NCI-H1092 treated with DMSO at 0.1 percent for 48 hours (cell line): ENCODE data around the gene C17orf107.
A peak's percentile ranks its signal among the peaks of the same experiment; 100 is the strongest.

Experiments used
- DNase-seq: peaks from one replicate; lab custom pipeline; 2025; lab: John Stamatoyannopoulos, UW

Gene C17orf107

DNA sequence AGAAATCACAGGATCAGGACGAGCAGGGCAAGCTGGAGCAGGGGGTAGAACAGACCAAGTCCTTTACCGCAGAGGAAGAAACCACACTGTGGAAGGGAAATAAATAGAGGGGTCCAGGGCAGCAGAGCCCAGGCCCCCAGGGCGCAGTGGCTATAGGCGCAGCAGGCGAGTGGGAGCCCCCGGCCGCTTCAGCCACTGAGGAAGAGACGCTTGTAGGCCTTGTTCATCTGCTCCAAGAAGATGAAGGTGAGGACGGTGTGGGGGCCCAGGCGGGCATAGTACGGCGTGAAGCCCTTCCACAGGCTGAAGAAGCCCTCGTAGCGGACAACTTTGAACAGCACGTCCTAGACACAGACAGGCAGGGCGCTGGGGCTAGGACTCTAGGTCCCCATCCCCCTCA, 38.2 kb downstream of the C17orf107 start:
- DNase-seq: no peak

DNA sequence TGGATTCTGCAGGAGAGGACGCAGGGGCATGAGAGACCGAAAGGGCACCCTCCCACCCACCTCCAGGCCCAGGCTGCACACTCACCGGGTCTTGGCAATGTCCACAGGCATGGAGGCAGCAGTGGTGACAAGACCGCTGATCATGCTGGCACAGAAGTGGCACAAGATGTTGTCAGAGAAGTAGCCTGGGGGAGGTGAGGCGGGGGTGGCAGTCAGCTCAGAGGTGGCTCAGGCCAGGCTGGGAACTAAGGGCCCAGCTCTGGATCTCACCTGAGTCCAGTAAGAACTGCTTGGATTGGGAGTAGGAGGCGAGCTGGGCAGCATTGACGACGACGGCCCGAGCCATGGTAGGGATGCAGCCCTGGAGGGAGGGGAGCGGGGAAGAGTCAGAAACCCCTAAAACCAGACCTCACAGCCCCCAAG, 38.7 kb downstream of the C17orf107 start:
- no peak for DNase-seq

DNA sequence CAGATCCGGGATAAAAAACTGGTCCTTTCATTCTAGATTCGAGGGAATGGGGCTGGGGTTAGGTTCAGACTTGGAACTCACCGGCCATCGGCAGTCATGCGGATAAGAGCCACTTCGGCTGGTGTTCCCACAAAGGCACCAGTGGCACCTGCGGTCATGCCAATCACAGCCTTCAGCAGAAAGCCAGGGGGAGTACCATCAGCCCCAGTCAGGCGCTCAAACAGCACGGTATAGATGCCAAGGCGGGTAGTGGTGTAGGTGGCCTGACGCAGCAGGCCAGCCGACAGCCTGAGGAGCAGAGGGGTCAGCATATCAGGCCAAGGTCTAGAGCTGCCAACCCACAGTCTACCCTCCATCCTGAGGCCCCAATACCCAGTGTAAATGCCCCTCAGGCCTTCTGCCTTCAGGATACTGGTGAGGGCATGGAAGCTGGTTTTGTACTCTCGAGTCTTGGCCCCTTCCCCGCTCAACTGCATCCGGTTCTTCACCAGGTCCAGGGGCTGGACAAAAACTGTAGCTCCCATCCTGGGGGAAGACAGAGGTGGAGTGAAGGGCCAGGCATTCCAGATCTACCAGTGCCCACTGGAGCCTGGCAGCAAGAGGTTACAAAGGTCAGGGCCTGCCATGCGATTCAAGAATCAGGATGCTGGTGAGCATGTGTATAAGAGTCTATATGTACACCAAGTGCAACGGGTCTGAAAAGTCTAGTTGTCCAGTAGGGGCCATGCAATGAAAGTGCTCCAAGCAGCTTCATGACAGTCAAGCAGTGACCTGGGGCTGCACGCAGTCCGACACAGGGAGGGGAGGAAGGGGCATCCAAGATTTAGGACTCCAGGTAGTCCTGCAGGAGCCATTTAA, 39.6 kb downstream of the C17orf107 start:
- DNase-seq: no peak

DNA sequence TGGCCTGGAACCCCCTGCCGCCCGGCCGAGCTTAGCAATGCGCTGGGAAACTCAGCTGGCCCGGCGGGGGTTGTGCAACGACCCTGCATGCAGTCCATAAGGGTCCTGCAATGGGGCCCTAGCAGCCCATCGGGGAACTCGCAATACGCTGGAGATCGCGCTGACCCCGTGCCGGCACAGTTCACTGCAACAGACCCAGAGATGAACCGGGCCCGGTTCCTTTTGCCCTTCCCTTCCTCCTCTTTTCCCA, 40.1 kb downstream of the C17orf107 start:
- DNase-seq: no peak

DNA sequence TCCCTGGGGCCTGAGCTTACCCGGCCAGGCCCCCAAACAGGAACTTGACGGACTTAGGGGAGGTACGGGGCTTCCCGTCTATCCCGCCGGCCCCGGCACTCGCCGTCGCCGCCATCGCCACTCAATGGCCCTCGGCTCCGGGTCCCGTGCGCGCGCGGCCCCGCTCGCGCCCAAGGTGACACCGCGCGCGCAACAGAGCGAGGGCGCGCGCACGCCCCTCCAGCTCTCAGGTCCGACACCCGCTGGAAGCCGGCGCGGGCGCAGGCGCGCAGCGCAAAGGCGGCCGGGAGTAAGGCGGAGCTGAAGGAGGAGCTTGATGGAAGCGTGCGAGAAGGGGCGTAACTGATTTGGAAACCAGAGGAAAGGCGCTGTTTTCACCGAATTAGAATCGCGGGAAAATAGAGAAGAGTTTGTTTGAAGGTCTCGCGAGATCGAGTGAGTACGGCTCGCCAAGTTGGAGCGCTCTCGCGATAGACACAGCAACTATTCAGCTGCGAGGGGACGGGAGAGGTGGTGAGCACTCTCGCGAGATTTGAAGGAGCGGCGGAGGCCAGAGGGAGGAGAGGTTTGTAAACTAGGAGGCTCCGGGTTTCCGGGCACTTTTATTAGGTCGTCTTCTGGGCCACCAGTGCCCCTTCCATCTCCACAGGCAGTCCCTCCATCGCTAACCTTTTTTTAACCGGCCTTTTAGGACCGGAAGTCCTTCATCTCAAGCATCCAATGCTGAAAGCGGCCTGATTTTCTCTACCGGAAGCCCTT, 40.6 kb downstream of the C17orf107 start, which contains the start of the genes RNF167 and SLC25A11:
RNF167 (plus strand) TSS at position 473 of the 759 bp plus-strand sequence. CDS start 642 bp downstream, outside the sequence.
SLC25A11 (minus strand) TSS at position 251 of the 759 bp plus-strand sequence; CDS start at position 115, 136 bp downstream.
- peak; percentile 98 for DNase-seq

DNA sequence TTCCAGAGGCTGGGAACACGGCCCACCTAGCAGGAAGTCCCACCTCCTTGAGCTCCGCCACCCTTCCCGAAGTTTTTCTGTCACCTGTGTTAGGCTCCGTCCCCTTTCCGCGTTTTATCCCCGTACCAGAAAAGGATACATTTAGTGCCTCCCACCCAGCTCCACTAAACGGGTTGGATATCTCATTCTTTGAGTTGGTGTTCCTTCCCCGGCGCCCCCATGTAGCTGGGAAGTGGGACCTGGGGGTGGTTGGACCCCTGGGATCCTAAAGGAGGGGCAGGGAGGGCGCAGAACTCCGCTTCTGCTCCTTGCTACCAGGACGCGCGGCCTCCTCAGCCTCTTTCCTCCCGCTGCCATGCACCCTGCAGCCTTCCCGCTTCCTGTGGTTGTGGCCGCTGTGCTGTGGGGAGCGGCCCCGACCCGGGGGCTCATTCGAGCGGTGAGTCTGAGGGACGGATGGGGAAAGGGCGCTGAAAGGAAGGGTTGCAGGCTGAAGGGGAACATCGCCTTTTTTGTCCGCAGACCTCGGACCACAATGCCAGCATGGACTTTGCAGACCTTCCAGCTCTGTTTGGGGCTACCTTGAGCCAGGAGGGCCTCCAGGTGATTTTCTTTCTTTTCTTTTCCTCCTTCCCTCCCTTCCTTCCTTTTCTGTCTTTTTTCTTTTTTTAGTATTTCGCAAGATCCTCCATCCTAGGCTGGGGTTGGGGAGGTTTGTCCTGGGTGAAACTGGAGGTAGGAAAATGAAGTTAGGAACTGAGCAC, 41.4 kb downstream of the C17orf107 start:
- no peak for DNase-seq

DNA sequence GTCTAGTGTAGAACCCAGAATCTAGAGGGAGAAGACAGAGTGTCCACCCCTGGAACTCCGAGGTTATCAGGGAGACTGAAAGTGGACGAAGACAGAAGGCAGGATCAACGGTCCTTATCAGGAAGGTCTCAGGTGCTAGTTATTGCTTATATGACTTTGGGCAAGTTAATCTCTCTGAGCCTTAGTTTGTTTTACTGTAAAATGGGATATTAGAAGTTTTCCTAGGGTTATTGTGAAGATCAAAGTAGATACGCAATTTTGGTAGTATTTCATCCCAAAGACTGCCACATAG, 41.9 kb downstream of the C17orf107 start:
- DNase-seq: no peak

DNA sequence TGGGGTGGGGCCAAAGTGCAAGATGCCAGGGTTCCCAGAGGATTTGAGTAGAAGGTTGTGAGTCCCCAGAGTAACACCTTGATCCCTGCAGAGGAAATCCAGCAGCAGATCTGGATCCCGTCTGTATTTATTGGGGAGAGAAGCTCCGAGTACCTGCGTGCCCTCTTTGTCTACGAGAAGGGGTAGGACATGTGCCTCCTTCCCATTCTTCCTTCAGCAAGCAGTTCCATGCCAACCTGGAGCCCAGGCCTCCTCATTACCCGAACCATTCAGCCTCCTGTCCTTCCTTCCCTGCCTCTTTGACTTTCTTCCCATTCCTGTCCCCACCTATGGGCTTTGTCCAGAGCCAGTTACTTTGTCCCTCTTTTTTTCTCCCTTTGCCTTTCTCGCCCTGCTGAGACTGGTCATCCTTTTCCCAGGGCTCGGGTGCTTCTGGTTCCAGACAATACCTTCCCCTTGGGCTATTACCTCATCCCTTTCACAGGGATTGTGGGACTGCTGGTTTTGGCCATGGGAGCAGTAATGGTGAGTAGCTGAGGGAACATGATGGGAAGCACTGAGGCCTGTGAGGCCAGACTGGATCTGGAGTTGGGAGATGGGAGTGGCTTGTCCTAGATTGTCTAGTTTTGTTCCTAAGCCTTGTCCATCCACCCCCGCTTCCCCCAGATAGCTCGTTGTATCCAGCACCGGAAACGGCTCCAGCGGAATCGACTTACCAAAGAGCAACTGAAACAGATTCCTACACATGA, 43.6 kb downstream of the C17orf107 start:
- DNase-seq: no peak

DNA sequence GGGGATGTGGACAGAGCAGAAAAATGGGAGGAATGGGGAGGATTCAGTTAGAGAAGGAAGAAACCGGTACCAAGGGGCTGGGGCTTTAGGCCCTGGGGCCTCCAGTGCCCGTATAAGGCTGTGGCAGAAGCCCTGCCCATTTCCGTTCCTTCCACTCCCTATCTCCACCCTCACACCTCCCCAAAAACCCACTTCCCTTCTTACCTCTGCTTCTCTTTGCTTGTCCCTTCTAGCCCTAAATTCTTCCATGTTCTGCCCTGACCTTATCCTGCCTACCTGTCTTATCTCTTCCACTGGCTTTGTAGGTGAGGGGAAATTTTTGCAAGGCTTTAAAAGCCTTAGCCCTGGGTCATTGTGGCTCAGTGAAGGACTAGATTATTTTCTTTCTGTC, 44.8 kb downstream of the C17orf107 start:
- no peak for DNase-seq

DNA sequence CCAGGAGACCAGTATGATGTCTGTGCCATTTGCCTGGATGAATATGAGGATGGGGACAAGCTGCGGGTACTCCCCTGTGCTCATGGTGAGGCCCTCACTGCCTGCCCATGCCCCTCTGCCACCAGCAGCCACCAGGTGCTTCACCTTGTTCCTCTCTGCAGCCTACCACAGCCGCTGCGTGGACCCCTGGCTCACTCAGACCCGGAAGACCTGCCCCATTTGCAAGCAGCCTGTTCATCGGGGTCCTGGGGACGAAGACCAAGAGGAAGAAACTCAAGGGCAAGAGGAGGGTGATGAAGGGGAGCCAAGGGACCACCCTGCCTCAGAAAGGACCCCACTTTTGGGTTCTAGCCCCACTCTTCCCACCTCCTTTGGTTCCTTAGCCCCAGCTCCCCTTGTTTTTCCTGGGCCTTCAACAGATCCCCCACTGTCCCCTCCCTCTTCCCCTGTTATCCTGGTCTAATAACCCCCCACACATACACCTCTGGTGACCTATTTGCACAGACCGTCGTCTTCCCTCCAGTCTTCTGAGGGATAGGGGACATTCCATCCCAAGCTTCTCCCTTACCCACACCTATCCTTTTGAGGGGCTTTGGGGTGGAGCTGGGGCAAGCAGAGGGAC, 45.3 kb downstream of the C17orf107 start:
- DNase-seq: no peak

DNA sequence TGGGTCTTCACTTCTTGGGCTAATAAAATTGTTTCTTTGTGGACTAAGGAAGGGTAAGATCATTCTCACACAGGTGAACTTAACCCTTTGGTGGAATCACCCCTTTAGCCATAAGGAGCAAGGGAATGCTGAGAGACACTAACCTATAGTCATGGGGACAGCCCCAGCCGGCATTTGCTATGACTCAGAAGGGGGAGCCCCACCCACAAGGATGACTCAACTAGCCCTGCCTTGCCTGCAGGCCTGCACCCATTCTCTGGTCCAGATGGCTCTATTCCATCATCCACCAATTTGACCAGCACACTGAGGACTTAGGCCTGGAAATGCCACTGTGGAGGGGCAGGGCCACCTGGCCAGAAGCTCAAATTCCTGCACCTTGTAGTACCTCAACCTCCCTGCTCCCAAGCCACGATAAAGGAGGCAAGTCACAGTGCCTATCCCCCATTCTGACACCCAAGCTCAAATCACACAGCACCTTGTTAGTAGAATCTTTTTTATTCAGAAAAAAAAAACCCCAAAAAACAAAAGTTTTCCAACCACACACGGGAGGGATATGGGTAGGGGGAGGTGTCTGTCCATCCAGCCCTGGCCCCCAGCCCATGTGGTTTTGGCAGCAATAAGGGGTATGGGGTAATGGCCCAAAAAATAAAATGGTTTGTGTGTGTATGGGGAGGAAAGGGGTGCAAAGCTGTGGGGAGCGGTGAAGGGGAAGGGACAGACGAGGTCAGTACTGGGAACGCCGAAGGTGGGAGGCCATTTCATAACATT, 46.0 kb downstream of the C17orf107 start:
- DNase-seq: no peak

DNA sequence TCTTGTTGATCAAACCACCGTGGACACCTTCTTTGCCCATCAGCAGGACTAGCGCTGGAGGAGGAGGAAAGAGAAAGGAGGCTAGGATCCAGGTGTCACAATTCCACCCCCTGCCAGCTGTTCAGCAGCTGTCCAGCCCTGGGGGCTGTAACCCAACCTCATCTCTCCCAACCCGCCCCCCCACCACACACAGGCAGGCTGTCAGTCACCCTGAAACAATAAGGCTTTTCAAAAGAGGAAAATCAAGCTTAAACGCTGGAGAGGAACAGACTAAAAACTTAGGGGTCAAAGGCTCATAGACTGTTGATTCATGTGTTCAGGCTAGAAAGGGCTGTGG, 46.6 kb downstream of the C17orf107 start:
- no peak for DNase-seq

DNA sequence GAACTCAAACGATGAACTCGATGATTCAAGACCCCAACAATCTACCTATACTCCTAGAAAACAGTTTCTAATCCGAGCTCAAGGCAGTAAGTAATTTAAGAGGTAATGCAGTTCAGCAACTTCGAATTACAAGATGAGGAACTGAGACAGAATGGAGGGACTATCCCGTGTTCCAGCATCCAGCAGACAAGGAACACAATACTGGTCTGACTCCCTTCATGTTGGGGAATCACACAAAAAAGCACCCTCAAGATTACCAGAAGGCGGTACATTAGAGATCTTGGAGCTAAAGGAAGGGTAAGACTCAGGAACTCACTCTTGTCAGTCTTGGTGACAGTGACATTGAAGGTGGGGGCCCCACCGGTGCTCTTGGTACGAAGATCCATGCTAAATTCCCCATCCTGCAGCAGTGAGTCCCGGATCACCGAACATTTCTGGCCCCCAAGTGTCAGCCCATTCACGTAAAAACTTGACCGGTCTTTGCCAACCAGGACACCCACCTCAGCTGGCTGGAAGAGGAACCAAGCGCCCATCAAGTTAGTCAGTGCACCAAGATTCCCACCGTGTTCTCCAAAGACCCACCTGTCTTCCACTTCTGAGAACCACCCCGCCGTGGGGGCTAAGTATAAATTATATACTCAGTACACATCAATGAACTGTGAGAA, 47.1 kb downstream of the C17orf107 start:
- DNase-seq: no peak

DNA sequence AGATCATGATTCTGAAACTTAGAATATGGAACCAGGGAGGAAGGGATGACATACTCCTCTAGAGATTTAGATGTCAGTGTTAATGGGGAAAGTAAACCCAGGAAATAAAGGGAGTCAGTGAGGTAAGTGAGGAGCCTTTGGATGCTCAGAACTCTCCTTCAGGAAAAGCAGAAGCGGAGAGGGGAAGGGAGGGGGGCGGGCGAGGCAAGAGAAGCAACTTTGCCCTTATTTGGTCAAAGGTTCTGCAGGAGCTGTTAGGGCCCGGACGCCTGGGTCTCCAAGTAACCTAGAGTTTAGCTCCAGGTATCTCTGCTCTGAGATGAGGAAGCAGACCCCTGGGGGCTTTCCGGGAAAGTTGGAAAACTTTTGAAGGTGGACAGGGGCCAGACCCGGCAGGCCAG, 47.7 kb downstream of the C17orf107 start:
- DNase-seq: no peak

DNA sequence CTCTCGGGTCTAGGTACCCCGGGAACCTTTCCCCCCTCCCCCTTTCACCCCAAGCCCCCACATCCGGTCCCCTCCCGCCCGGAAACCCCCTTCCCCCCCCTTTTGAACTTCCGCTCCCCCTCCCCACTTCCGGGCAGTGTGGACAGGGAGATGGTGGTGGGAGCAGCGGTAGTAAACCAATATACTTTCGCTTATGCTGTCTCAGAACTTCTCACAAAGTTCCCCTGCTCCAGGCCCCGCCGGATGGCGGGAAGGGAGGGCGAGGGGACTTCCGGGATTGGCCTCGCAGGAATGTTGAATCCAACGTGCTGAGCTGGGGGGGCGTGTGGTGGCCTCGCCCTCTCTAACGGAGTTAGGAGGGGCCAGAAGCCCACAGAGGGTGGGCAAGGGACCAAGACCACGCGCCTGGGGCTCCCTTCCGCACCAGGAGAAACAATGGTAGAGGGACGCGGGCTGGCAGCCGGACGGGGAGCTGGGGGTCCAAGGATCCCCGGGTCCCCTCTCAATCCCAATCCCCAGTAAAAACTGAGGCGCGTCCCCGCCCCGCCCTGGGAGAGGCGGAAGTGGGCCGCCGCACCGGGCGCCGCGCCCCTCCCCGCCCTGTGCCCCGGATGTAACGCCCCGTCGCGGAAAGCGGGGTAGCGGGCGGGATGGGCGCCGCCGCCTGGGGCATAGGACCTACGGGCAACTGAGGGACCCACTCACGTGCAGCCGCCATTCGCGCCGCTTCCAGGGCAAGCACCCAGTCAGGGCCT, 48.3 kb downstream of the C17orf107 start:
- DNase-seq: peak; percentile 12

DNA sequence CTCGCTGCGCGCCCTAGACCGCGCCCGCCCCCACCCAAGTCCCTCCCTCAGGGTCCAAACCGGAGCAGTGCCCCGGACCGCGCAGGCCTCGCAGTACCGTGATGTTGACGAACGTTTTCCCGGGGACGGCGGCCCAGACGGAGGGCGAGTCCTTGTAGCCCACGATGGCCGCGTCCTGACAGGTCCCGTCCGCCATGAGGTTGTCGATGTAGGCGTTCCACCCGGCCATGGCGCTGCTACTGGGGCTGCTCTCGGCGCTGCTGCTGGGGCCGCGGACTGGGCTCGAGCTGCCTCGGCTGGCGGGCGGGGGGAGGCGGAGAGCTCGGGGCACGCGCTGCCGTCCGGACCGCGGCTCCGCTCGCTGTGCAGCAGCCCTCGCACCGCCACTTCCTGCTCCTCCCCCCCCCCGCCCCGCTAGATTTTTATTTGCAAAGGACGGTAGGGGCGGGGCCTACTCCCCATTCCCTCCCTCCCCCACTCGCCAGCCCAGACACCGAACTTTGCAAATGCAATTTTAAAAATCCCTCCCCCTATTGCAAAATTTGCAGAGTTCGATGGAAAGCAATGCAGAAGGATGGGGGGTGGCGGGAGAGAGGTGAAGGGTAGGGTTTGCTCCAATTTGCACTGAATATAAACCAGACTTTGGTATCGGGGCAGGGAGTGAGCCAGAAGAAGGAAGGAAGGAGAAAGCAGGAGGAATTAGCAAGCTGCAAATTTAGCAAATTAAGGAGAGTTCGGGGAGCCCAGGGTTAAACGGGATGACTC, 49.0 kb downstream of the C17orf107 start, which contains the start of gene PFN1:
PFN1 (minus strand) TSS at position 365 of the 765 bp plus-strand sequence; CDS start at position 229, 136 bp downstream.
- peak; percentile 68 for DNase-seq

DNA sequence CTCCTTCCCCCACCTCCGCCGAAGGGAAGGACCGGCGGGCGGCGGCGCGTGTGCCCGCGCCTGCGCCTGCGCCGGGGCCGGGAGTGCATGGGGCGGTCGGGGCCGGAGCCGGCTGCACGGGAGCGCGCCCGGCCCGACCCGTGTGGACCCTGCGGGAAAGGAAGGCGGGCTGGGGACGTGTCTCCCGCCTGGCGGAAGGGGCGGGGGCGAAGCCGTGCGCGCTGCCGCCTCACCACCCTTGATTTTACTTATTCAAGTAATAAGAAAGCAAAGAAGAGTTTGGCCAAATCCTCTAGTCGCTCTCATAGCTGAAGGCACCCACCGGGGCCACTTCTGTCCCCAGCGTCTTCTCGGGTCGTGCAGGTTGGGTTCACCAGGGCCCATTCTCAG, 49.6 kb downstream of the C17orf107 start:
- peak; percentile 68 for DNase-seq

DNA sequence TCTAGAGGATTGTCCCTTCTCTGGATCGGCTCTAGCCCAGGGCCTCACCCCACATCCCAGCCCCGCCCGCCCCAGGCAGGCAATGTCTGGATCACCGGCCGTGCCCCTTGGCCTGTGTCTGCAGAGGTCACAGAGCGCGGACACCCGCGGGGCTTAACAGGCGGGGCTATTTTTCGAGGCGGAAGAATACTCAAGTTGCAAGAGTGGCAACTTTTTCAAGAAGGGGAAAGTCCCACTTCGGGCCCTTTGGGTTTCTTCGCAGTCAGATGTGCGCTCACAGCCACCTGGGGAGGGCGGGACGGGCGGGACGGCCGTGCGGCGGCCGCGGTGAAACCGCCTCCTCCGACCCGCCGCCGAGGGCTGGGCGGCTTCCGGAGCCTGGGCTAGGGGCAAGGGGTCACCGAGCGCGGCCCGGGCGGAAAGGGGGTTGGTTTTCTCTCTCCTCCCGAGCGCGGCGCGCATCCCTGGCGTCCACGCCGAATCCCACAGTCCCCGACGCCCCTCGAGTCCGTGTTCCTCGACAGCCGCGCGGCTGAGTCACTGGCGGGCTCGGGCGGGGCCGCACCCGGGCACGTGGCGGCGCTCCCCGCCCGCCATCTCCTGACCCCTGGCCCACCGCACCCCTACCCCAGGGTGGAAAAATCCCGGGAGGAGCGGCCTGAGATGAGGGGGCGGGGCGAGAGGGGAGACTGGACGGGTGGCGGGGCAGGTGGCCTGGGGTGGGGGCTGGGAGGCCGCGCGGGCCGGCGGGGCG, 50.2 kb downstream of the C17orf107 start:
- DNase-seq: peak; percentile 28
